ENCODE data around the gene TCF7L2.

Gene TCF7L2

DNA sequence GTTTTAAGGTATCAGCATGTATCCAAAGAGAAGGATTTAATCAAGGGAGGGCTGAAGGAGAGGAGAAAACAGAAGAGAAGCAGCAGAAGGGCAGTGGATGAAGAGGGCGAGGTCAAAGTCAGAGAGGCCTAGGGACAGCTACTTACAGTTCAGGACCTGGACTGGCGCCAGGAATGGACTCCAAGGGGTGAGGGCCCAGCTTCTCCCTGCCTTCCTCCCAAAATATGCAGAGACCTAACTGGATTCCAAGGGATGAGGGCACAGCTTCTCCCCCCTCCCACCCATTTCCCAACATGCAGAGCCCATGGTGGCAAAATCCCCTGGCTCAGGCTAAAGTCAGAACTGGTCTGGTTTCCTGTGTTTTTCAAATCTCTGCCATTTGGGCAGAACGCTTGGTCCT, 3.4 kb upstream of the TCF7L2 start:
- in situ Hi-C loops (cut with HindIII; ENCODE audit: low sequenced_read_pairs), result no loop called here

DNA sequence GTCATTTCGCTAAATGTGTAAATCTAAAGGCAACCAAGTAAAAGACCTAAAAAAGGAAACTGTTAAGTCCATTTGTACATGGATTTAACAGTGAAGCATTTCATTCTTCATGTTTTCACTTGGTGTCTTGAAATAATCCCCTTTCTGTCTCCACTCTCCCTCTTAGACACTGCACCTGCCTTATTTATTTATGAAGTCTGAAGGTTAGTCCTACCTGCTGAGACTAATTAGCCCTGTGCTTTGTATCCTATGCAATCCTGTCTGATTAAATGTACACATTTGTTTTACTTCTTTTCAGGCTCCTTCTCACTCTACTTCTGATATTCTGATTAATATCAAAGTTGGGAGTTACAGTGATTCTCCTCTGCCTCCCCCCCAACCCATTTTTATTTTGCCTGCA, 1.9 kb upstream of the TCF7L2 start:
- in situ Hi-C loops (cut with HindIII; ENCODE audit: low sequenced_read_pairs), result no loop called here

DNA sequence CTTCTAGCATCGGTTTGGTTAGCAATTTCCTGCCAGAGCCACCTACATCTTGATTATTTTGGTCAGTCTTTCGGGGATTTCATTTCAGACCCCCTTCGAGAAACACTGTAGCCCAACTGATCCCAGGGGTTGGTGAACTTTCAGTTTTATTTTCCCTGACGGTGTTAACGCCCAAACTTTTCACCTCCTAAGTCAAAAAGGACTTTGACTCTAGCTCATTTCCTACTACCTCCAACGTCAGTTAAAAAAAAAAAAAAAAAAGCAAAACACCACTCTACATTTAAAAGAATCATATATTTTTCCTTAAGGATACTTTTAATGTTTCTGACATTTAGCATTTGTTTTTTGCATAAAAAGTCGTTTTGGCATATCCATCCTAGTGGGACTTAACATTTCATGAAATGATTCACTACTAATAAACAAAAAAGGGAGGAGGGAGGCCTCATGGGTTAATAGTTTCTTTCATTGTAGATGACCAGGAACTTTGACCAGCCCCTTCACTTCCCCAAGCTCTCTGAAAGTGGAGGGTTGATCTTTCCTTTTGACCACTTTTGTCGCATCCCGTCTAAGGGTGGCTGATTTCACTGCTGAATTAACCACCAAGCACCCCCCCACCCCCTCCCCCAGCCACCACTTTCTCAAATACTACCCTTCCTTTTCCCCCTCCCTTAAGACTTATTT, 764 bp upstream of the TCF7L2 start:
- in situ Hi-C loops (cut with HindIII; ENCODE audit: low sequenced_read_pairs), result no loop called here

DNA sequence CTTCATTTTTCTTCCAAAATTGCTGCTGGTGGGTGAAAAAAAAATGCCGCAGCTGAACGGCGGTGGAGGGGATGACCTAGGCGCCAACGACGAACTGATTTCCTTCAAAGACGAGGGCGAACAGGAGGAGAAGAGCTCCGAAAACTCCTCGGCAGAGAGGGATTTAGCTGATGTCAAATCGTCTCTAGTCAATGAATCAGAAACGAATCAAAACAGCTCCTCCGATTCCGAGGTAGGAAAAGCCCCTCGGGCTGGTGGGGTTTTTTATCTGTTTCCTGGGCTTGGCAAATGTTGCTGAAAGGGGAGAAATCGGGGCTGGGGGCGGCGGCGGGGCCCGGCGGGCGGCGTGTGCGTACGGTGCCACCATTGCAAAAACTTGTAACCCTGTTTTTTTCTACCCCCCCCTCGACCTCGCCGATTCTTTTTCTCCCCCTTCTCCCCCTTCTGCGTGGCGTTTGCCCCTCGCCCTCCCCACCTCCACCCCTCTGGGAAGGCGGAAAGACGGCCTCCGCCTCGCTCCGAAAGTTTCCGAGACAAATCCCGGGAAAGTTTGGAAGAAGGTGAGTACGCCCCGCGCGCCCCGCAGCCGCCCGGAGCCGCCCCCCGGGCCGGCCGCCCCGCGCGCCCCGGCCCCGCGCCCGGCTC, 789 bp downstream of the TCF7L2 start:
- in situ Hi-C loops (cut with HindIII; ENCODE audit: low sequenced_read_pairs), result no loop called here

DNA sequence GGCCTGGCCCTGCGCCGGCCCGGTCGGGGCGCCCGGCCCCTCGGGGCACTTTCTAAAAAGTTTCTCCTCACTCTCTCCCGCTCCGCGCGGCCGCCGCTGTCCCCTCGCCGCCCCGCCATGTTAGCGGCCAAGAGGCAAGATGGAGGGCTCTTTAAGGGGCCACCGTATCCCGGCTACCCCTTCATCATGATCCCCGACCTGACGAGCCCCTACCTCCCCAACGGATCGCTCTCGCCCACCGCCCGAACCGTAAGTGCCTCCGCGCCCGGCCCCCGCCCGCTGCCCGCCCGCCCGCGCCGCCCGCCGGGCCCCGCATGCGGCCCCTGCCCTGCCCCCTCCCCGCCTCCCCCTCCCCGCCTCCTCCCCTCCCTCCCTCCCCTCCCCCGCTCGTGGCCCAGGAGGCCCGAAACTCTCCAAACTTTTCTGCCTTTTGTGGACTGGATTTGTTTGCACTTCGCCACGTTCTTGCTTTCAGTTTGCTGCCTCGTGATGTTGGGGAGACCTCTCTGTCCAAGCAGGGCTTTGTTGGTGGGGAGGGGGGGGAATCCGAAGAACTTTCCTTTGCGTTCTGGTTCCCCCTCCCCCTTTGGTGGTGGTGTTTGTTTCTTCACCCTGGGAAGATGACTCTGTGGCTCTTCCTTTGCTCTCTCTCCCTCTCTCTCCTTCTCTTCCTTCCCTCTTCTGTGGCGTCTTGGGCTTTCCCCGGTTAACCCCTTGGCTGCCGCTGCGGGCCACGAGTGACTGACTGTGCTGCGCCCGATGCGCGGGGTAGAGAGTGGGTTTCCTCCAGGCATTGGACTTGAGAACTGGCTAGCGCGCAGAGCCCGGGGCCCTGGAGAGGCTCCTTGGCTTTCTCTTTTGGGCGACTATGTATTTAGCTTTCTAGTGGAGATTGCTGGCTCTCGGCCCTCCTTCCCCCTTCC, 1.6 kb downstream of the TCF7L2 start:
- in situ Hi-C loops (cut with HindIII; ENCODE audit: low sequenced_read_pairs), result no loop called here

DNA sequence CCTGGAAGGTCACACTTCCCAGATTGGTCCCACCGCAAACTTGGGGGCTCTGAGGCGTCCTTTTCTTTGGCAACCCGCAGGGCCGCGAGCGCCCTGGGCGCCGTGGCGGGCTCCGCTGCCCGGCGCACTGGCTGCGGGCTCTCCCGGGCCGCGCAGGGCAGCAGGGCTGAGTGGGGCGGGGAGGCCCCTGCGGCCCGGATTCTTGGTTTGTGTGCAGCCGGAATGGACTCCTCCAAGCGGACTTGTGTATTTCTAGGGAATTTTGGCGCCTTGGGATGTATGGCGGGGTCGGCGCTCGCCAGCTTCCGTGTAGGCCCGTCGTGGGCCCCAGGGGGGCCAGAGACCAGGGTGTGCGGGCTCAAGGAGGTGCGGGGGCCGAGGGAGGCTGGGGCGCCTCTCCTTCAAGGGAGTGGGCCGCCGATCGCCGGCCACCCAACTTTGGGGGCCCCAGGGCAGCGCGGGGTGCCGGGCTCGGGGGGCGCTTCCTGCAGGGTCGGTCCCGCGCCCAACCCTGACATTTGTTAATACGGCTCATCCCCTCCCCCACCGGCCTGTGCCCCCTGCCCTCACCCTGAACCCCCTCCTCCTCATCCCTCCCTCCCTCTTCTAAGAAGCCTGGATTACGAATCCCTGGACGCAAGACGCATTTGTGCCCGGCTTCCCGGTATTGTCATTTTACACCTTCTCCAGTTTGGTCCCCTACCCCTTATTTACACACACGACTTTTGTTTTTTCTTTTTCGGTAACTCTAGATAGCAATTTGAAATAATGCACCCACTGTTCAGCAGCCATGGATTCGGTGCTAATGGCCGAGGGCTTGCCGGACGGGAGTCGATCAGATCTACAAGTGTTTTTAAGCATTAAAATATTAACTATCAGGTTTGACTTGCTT, 2.5 kb downstream of the TCF7L2 start:
- in situ Hi-C loops (cut with HindIII; ENCODE audit: low sequenced_read_pairs), result no loop called here

DNA sequence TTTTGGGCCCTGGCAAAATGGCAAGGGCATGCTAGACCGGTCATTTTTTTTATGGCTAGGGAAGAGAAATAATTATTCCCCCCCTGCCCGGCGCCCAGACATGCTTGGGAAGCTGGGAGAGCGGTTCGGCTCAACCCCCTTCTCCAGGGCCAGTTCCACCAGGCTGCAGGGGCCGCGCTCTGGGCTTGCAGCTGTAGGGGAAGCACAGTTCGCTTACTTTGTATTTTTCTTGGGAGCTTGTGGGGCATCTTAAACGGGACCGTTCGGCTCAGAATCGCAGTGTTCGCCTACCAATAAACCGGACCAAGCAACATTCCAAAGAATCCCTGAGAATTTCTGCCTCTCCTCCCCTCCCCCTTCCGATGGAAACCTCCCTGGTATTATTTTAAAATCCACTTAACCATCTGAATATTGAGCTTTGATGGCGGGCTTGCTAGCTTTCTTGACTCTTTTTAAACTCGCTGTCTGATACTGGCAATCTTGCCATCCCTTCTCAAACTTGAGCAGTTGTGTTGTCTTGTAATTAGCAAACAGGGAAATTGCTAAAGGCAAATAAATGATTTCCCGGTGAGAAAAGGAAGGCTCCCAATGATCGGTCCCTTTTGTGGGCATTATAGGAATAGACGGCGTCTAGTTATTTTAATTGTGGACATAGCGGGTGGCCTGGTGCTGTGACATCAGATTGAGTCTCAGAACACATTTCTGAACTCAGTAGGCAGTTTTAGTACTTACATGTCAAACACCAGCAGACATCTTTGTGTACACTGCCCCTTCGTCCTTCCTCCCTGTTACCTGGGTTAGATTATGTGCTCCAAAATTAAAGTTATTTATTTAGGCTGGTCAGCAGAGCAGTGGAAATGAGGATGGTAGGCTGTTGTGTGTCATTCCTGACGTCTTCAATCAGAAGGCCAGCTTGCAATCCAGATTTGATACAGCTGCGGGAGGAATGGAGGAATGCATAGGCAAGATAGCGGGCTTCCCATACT, 3.4 kb downstream of the TCF7L2 start:
- in situ Hi-C loops (cut with HindIII; ENCODE audit: low sequenced_read_pairs), result no loop called here

DNA sequence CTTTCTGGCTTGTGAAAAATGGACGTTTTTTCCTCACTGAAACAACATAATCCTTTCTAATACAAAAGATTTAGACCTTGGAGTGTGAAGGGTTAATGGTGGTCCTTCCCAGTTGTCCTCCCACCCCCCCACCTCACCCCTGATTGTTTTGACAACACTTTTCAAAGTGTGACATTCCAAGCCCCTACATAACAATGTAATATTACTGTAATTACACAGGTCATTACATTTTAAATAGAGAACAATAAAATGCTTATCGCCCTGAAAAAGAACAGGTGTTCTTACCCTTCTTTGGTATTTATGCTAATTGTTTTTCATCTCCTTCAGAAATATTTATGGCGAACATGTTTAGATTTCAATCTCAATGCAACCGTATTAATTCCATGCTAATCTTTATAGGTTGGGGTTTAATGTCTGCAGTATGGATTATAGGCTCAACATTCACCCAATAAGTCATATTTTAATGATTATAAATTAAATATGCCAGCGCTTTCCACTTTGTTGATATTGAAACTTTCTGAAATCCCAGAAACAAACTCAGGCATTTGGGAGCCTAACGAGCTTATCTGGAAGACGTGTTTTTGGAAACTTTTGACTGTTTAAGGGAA, 5.0 kb downstream of the TCF7L2 start:
- in situ Hi-C loops (cut with HindIII; ENCODE audit: low sequenced_read_pairs), result no loop called here

DNA sequence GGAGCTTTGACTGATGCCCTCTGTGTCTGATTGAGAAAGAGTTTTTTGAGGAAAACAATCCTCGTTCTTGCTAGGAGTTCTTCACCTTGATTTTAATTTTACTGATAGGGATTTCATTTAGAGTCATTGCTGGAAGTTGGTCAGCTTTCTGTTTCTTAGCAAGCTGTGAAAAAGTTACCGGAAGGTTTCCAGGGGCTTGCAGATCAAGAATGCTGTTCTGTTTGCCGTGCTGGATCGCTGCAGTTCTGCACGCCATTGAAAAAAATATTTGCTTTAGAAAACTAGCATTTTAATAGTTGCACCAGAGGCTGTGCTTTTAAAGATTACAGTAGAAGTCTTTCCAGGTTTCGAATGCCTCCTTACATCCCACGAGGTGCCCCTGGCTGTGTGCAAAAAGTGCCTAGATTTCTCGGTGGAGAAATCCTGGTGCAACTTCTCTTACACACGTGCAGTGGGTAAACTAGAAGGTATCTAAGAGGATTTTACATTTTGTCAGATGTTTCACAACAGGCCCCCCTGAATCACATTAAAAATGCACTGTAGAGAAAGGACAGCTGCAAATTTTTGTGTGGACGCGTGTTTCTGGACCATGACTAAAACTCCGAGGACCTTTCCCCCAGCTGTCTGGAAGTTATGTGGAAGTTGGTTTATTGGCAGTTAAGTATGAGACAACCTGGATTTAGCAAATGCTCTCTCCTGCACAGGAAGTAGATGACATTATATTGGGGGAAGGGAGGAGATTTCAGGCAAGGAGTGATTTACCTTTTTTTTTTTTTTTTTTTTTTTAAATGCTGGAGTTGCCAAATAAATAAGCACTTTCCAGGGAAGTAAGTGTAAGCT, 5.8 kb downstream of the TCF7L2 start:
- in situ Hi-C loops (cut with HindIII; ENCODE audit: low sequenced_read_pairs), result no loop called here

DNA sequence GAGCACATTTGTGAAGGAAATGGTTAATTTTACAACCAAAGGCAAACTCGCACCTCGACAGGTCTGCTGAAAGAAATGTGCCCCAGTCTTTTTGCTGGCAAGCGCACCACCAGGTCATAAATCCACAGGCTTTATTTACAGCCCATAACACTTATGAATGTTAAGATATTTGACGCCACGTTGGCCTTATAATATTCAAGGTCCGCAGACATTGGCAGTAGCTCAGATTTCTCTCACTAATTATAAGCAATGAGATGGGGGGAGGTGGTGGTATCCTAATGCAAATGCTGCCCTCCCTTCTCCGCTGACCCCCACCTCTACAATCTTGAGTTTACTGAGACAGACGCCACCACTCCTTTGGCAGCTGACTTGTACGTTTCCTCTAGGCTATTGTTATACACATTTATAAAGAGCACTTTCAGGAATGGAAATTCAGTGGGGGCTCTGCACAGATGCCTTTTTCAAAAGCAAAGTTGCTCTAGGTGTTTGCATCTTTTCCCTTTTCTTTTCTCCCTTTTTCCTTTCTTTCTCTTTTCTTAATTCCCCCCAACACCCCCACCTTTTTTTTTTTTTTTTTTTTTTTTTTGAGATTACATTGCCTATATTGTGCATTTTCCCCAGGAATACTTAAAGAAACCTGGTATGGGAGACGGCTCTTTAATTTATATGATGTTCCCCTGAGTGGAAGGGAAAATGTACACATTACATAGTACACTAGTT, 6.7 kb downstream of the TCF7L2 start:
- in situ Hi-C loops (cut with HindIII; ENCODE audit: low sequenced_read_pairs), result no loop called here

DNA sequence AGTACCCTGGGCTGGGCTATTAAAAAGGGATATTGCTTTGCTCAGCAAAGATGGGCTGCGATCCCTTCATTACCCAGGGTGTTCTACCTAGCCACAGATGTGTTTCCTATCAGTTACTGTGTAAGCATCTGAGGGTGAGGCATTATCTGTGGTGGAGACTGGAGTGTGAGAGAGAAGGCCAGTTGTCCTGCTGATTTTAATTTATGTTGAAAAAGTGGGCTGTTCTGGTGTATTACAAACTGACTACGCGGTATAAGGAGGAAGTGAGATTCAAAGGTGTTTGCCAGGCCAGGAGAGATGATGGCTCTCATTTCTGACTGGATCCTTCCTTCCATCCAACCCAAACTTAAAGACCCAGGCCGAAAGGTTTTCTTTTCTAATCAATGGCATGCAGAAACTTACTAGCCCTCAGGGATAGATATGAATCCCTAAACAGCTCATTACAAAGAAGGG, 7.6 kb downstream of the TCF7L2 start:
- in situ Hi-C loops (cut with HindIII; ENCODE audit: low sequenced_read_pairs), result no loop called here

DNA sequence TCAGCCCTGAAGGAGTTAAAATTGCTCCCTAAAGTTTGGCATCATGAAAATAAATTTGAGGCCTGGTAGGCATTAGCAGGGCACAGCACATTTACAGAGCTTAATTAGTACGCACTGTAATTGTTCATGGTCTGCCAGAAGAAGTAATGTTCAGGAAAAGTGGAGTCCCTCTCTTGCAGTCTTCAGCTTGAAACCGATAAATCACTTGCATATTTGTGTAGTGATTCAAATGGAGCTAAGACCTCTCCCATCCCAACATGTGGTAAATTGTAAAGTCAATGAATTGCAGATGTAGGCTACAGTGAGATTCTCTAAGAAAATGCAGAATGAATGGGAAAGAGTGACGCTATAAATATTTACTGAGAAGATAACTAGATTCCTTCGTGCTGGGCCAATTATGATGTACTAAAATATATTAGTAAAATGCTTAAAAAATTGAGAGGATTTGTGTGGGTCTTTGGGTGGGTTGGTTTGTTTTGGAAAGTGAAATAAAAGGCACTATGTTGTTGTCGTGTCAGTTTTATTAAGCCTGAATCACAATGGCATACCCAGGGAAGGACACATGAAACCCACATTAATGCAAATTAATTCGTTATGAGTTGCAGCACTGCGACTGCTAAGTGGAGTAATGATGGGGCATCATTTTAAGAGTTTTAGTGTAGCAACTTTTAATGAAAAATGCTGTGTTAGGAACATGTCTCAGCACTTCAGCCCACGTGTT, 8.4 kb downstream of the TCF7L2 start:
- in situ Hi-C loops (cut with HindIII; ENCODE audit: low sequenced_read_pairs), result no loop called here

DNA sequence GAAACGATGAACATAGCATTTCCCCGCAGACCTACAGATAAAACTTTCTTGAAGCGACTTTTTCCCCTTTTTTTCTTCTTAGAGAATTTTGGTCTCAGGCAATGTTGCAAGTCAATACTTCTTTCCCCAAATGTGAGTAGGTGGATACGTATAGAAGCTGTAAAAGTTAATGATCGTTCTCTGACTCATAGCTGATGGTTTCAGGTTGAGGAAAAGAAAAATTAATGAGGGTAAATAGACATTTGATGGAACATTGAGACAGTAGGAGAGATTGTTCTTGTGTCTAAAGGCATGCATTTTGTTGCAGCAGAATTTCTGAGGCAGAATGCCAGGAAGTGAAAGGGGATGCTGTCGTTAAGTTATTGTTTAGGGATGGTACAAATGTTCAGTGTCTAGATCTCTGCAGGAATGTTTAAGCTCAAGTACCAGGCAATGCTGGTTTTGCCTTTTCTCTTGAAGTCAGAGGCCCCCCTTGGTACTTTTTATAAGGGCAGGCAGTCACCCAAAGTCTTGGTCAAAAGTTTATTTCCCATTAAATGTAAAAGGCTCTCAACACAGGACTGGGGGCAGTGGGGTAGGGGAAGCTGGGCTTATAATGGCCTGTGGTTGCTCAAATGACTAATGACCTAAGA, 9.3 kb downstream of the TCF7L2 start:
- in situ Hi-C loops (cut with HindIII; ENCODE audit: low sequenced_read_pairs), result no loop called here

DNA sequence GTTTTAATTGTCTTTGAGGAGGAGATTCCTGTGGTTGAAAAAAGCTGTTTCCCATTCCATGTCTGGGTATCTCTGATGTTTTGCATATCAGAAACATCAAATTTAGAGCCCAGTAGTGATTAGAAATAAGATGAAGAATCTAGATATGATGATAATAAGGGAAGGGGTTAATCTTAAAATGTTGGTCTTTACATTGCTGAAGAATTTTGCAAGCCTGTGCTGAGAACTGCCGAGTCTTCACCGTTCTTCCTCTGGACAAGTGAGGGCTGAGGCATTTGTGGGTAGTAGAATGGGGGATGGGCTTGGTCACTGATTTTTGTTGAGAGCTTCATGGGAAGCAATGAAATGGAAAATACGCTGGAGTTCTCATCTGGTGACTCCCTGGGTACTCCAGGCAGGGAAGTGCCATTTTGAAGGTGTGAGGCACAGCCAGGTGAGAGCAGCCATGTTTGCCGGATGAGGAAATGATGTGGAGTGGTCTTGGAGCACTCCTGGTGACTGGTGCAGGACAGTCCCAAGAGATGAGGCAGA, 10.2 kb downstream of the TCF7L2 start:
- in situ Hi-C loops (cut with HindIII; ENCODE audit: low sequenced_read_pairs), result no loop called here

DNA sequence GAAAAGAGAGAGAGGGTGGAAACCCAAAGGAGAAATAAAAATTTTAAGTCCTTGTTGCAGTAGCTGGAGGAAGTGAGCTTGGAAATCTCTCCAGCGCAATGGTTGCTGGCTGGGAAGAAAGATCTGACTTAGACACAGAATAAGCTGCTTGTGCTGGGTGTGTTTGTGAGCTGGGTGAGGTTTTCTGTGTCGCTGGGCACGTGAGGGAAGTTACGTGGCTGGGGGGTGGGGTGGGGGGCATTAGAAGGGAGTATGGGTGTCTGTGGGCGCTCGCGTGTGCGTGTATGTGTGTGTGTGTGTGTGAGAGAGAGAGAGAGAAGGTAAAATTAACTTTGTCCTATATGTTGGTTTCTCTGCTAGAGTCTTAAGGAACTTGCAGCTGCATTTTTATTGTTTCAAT, 11.6 kb downstream of the TCF7L2 start:
- in situ Hi-C loops (cut with HindIII; ENCODE audit: low sequenced_read_pairs), result no loop called here

DNA sequence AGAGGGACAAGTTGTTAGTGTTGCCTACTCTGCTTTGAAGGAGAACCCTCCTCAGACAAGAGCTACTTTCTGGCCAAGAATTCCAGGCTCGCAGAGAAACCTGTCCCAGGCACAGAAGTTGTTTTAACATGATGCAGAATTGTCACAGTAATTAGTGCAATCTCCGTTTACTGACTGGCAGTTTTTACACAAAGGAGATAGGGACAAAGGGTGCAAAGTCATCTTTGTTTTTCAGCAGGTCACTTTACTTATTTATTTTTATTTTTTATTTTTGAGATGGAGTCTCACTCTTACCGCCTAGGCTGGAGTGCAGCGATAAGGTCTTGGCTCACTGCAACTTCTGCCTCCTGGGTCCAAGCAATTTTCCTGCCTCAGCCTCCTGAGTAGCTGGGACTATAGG, 12.3 kb downstream of the TCF7L2 start:
- in situ Hi-C loops (cut with HindIII; ENCODE audit: low sequenced_read_pairs), result no loop called here
